GM10266 (cell line): ENCODE data around the gene MEF2C.

Experiments used
- DNase-seq: peaks from one replicate; pipeline ENCODE4 v3.0.0; 2012; ENCODE audit errors: extremely low spot score
- TF ChIP-seq, protein P1 (sequence below): IDR thresholded peaks from 2 replicates; pipeline ENCODE4 v1.5.1; 2012; ENCODE audit warnings: mild to moderate bottlenecking, low read depth; ENCODE audit not compliant: control insufficient read depth, insufficient read depth; ENCODE audit errors: missing control alignments

Gene MEF2C

GRCh38 chr5:88834499-88834898, 48.5 kb downstream of the MEF2C start:
- TF ChIP-seq, protein P1, sequence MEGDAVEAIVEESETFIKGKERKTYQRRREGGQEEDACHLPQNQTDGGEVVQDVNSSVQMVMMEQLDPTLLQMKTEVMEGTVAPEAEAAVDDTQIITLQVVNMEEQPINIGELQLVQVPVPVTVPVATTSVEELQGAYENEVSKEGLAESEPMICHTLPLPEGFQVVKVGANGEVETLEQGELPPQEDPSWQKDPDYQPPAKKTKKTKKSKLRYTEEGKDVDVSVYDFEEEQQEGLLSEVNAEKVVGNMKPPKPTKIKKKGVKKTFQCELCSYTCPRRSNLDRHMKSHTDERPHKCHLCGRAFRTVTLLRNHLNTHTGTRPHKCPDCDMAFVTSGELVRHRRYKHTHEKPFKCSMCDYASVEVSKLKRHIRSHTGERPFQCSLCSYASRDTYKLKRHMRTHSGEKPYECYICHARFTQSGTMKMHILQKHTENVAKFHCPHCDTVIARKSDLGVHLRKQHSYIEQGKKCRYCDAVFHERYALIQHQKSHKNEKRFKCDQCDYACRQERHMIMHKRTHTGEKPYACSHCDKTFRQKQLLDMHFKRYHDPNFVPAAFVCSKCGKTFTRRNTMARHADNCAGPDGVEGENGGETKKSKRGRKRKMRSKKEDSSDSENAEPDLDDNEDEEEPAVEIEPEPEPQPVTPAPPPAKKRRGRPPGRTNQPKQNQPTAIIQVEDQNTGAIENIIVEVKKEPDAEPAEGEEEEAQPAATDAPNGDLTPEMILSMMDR, result no peak

GRCh38 chr5:88834131-88834462, 48.9 kb downstream of the MEF2C start:
- TF ChIP-seq, protein P1, result no peak

More at GRCh38 chr5:88834499-88834898, 48.5 kb downstream of the MEF2C start:
- DNase-seq, result no peak

DNA sequence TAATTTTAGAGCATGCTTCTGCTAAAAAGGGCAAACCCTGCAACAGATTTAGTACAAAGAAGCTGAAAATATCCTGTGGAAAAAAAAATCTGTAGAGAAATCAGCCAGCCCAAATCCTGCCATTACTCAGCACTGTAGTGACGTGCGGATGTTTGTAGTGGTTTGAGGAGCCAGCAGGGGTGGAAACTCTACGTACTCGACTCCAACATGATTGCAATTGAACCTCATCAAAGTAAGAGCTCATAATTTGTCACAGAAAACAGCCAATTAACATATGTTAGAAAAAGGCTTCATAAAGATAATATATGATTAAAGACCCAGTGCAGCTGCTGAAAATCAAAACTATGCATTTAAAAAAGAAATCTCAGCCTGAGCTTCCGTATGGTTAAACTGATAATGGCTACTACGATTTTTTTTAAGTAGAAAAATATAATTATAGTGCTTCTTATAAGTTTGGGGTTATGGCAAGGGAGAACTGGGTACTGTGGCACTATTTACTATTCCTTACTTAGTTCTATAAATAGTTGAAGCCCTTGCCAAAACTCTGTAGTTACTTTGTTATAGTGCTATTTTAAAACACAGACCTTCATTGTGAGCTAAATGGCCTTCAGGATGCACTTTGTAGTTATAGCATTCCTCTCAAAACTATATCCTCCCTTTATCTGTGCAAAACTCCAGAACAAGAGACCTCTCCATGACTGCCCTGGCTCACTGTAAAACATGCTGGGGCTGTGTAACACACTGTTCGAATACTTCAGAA, 49.4 kb downstream of the MEF2C start:
- DNase-seq, result no peak
- TF ChIP-seq, protein P1, result no peak

More at GRCh38 chr5:88834131-88834462, 48.9 kb downstream of the MEF2C start:
- no peak for DNase-seq

DNA sequence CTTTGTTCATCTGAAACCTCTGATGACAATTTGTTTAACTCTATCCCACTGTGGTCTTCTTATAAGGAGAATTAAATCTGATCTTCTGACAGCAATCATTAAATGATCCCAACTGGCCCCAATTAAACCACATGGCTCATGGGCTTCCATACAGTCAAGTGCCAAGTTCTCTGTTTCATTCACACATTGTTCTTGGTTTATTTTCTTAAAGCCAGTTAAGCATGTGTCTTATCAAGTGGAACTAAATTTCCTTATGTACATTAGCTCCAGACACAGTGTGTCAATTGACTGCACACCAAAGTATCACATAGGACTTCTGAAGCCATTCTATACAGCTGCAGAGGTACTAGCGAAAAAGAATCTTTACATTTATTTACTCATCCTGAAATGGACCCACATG, 51.2 kb downstream of the MEF2C start:
- DNase-seq, result no peak

GRCh38 chr5:88830567-88830966, 52.4 kb downstream of the MEF2C start:
- TF ChIP-seq, protein P1, result no peak
- no peak for DNase-seq

More for the DNA sequence above, 51.2 kb downstream of the MEF2C start:
- TF ChIP-seq, protein P1, result no peak

DNA sequence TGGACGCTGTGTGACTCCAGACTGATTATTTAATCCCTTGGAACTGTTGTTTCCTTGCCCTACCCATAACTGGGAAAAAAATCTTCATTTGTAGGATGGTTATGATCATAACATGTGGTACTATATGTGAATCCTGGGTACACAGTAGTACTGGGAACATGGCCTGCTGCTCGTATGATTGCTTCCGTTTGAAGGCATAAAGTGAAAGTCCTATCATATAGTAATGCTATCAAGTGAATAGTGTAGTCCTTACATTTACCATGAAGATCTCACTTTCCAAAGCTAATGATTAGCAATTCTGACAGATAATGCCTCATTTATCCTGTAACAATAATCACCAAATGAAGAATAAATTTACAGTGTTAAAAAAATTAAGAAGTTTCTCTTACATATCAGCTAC, 53.2 kb downstream of the MEF2C start:
- DNase-seq, result no peak

DNA sequence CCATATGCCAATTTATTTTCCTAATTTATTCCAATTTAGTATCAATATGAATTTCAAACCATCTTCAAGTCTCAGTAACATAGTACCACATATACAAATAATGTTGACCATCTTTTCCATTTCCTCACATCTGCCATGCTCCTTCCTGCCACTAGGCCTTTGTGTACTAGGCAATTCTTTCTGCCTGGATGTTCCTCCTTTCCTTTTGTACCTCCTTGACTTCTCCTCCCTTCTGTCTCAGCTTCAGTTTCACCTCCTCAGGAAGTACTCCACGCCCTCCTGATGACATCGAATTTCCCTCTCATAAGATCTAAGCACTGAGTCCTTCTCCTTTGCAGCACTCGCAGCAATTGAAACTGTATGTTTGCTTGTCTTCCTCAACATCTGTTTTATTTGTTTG, 53.9 kb downstream of the MEF2C start:
- TF ChIP-seq, protein P1, result peak; percentile 19
- no peak for DNase-seq

More for the DNA sequence above, 53.2 kb downstream of the MEF2C start:
- TF ChIP-seq, protein P1, result no peak
